Duodenal mucosa (tissue), 2 donors: ENCODE results near the gene ARHGAP9.

Experiments used
- H3K27ac ChIP-seq: one replicate; pipeline ENCODE4 v1.7.0; 2013; ENCODE audit warnings: low read depth, low read length
- H3K27me3 ChIP-seq, 2 donors: one replicate each; pipeline ENCODE4 v1.7.0; 2013; ENCODE audit warnings: low read length in 2 of 2, control low read depth in 1 of 2; ENCODE audit not compliant: insufficient read depth in 2 of 2, control insufficient read depth in 1 of 2
- H3K36me3 ChIP-seq, 2 donors: one replicate each; pipeline ENCODE4 v1.7.0; 2013; ENCODE audit warnings: low read length in 2 of 2, control low read depth in 1 of 2; ENCODE audit not compliant: insufficient read depth in 2 of 2, control insufficient read depth in 1 of 2
- H3K4me1 ChIP-seq, 2 donors: one replicate each; pipeline ENCODE4 v1.7.0; 2013; ENCODE audit warnings: low read length in 2 of 2, control low read depth in 1 of 2; ENCODE audit not compliant: insufficient read depth in 2 of 2, control insufficient read depth in 1 of 2
- H3K4me3 ChIP-seq, 2 donors: one replicate each; pipeline ENCODE4 v1.7.0; 2013; ENCODE audit warnings: low read length in 2 of 2, low read depth in 1 of 2
- H3K9ac ChIP-seq, 2 donors: one replicate each; pipeline ENCODE4 v1.7.0; 2013; ENCODE audit warnings: low read length in 2 of 2, low read depth in 1 of 2
- H3K9me3 ChIP-seq, 2 donors: one replicate each; pipeline ENCODE4 v1.7.0; 2013; ENCODE audit warnings: low read length in 2 of 2, control low read depth in 1 of 2; ENCODE audit not compliant: control insufficient read depth in 1 of 2

ARHGAP9 gene

DNA sequence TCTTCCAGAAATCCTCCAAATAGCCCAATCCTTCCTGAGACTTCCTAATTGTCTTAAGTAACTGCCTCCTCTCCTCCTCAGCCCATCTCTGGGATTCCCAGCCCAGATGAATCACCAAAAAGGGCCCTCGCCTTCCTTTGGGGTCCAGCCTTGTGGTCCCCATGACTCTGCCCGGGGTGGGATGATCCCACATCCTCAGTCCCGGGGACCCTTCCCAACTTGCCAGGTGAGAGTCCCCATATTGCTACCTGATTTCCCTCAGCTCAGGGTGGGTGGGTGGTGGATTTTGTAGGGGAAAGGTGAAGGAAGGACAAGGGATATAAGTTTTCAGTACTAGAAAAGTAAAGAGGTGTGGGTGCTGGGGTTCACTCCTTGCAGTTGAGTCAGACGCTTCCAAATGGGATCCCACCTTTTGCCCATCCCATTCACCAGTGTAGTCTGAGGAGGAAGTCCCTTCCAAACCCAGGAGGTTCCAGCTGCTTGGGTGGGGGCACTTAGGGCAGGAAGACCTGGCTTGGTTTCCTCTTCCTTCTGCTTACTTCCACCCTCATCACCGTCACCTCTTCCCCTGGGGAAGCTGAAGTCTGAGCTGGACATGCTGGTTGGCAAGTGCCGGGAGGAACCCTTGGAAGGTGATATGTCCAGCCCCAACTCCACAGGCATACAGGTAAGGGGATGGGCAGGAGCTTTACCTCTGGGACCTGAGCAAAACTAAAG lies 14.5 kb downstream of the ARHGAP9 start:
- Histone ChIP-seq H3K27me3 (peaks cover 5 to 12% of the 10 kb centered on the region in 2 donors), H3K4me1 (peaks cover 16 to 25% of the 10 kb centered on the region in 2 donors), H3K9me3 (no peaks in the 10 kb centered on the region), H3K27ac (no peak overlapping the region), H3K9ac (no peak overlapping the region), H3K4me3 (no peak overlapping the region), H3K36me3 (peaks cover 0 to 7% of the 10 kb centered on the region in 2 donors)

DNA sequence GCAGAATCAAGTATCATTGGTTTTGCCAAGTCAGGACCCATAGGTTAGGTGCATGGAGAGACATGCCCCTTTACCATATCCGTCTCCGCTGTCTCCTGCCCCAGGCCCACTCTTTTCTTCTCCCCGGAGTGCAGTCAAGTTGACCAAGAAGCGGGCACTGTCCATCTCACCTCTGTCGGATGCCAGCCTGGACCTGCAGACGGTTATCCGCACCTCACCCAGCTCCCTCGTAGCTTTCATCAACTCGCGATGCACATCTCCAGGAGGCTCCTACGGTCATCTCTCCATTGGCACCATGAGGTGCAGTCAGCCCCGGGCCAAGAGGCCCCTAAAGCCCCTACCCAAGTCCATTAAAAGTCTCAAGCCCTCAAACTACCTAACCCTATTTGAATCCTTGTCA lies 15.1 kb downstream of the ARHGAP9 start:
- H3K36me3 ChIP-seq = peaks cover 0 to 5% of the 10 kb centered on the region in 2 donors
- peaks cover 5 to 13% of the 10 kb centered on the region in 2 donors for H3K27me3 ChIP-seq
- H3K9ac ChIP-seq = no peak overlapping the region
- H3K9me3 ChIP-seq = no peaks in the 10 kb centered on the region
- H3K27ac ChIP-seq = no peak overlapping the region
- no peak overlapping the region for H3K4me3 ChIP-seq
- H3K4me1 ChIP-seq = peaks cover 9 to 21% of the 10 kb centered on the region in 2 donors

DNA sequence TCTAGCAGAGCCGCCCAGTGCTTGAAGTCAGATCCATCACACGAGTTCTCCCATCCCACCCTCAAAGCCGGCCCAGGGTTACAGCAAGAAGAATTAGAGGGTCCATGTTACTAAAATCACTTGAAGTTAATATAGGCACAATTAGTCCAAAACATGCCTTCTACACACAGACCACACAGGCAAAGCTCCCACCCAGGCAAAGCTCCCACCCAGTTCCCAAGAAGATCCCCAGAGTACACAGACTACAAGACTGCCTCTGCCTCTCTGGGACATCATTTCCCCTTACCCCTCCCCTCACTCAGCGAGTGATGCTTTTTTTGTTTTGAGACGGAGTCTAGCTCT lies 16.8 kb downstream of the ARHGAP9 start:
- Histone ChIP-seq H3K27ac (no peak overlapping the region), H3K36me3 (no peaks in the 10 kb centered on the region), H3K9me3 (no peaks in the 10 kb centered on the region), H3K4me3 (peak overlapping the region; percentile 79 to 85), H3K4me1 (peaks cover 11 to 30% of the 10 kb centered on the region in 2 donors), H3K27me3 (peaks cover 5 to 13% of the 10 kb centered on the region in 2 donors), H3K9ac (peak overlapping the region in 1 of 2 donors; percentile 63)

DNA sequence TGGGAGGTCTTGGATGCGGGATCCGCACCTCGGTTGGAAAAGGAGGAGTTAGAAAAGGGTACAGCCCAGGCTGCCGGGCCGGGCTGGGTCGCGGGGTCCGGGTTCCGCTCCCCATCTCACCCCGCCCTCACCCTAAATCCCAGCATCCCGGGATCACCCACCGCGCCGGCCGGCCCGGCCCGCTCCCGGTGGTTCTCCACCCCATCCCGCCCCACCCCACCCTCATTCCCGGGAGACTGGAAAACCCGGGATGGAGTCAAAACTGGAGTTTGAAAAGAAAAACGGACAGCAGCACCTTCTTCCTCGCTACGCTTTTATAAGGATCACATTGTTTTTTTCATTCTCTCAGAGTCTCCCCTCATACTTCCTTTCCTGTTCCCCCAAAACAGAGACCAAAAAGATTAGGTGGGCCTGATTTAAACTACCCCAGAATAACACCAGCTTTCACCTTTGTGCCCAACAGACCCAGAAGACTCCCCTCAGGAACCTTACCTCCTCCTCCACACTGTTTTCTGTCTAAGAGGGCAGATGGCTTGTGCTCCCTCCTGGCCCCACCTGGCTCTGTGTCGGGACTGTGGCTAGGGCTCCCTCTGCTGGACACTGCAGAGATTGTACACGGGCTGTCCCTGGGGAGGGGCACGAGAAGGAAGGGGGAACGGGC lies 17.3 kb downstream of the ARHGAP9 start:
- peak overlapping the region; percentile 38 to 63 for H3K9ac ChIP-seq
- H3K36me3 ChIP-seq = no peaks in the 10 kb centered on the region
- peak overlapping the region; percentile 73 for H3K27ac ChIP-seq
- peaks cover 5 to 13% of the 10 kb centered on the region in 2 donors for H3K27me3 ChIP-seq
- H3K4me1 ChIP-seq = peaks cover 11 to 30% of the 10 kb centered on the region in 2 donors
- peak overlapping the region; percentile 79 to 85 for H3K4me3 ChIP-seq
- H3K9me3 ChIP-seq = no peaks in the 10 kb centered on the region

DNA sequence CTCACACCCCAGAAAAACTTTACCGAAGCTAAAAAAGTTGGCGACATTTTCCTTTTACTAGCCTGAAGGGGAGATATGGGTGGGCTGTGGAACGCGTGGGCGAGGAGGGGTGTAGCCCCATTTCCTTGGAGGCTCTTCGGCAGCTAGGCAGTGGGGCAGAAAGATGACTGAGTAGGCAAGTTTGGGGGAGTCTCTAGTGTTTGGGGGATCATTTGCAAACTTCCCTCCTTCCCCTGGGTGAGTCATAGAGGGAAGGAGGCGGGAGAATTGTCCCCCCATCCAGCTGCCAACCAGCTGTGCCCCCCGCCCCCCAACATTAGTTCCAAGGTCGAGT lies 17.8 kb downstream of the ARHGAP9 start:
- peak overlapping the region; percentile 79 to 85 for H3K4me3 ChIP-seq
- peaks cover 5 to 13% of the 10 kb centered on the region in 2 donors for H3K27me3 ChIP-seq
- peak overlapping the region; percentile 62 to 64 for H3K9ac ChIP-seq
- H3K27ac ChIP-seq = peak overlapping the region; percentile 48
- no peaks in the 10 kb centered on the region for H3K9me3 ChIP-seq
- H3K4me1 ChIP-seq = peaks cover 11 to 30% of the 10 kb centered on the region in 2 donors
- no peaks in the 10 kb centered on the region for H3K36me3 ChIP-seq

DNA sequence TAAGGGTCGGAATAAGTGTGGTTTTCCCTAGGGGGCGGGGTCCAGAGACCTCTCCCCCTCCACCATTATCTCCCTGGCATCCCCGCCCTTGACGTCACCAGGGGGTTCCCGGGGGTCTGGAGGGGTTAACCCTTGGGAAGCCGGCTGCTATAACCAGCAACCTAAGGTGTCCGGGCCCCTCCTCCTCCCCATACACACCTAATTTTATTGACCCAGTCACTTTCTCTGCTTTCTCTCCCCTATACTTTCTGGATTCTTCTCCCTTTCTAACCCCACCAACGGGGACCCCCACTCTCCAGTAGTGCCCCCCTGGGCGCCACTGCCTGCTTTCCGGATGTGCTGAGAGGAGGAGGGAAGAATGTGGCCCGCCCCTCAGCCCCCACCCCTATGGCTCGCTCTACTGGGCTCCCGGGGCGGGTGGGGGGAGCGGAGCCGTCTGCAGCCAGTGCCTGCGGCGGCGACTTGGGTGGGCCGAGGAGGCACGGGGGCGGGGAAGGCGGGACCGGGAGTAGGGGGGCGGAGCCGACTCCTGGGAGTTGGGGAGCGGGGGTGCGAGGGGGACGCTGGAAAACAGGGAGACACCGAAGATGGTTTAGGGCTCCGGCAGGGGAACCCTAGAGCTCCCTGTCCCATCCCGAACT lies 18.3 kb downstream of the ARHGAP9 start:
- H3K4me3 ChIP-seq = peak overlapping the region; percentile 79 to 85
- H3K36me3 ChIP-seq = no peaks in the 10 kb centered on the region
- peak overlapping the region; percentile 48 for H3K27ac ChIP-seq
- H3K9ac ChIP-seq = peak overlapping the region; percentile 62 to 64
- peaks cover 11 to 30% of the 10 kb centered on the region in 2 donors for H3K4me1 ChIP-seq
- H3K9me3 ChIP-seq = no peaks in the 10 kb centered on the region
- H3K27me3 ChIP-seq = peaks cover 5 to 13% of the 10 kb centered on the region in 2 donors

DNA sequence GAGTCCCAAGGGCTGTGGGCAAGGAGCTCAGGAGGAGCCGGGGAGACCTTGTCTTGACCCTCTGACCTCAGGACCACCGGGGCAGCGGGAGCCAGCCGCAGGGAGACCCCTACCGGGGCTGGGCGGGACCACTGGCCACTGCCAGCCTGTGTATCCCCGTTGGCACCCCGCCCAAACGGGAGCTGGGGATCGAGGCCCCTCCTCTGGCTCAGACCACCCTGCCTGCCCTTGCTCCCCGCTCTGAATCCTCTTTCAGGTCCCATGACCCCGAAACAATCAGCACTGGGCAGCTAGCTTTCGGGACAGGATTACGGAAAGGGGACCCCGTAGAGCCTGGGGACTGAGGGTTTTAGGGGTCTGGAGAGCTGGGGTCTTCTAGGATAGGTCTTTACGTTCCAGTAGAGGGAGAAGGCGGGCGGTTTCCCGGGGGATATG lies 18.8 kb downstream of the ARHGAP9 start:
- peak overlapping the region; percentile 0 for H3K27ac ChIP-seq
- no peaks in the 10 kb centered on the region for H3K36me3 ChIP-seq
- H3K4me1 ChIP-seq = peaks cover 15 to 33% of the 10 kb centered on the region in 2 donors
- H3K9ac ChIP-seq = peak overlapping the region; percentile 38 to 52
- no peaks in the 10 kb centered on the region for H3K9me3 ChIP-seq
- peaks cover 5 to 13% of the 10 kb centered on the region in 2 donors for H3K27me3 ChIP-seq
- H3K4me3 ChIP-seq = peak overlapping the region; percentile 62 to 85

DNA sequence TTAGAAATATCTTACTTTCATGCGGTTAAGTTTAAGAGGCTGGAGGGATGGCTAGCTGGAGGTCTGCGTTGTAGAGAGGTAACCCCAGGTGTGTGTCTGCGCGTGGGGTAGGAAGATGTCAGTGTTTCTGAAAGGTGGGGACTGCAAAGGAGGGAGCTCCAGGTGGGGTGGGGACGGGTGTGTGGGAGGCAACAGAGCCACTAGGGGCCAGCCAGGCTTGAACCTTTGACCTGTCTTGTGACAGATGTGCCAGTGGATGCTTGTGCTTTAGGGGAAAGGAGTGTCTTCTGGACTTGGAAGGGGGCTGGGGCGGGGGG lies 19.2 kb downstream of the ARHGAP9 start:
- peak overlapping the region; percentile 12 to 62 for H3K4me3 ChIP-seq
- H3K9ac ChIP-seq = no peak overlapping the region
- no peaks in the 10 kb centered on the region for H3K36me3 ChIP-seq
- no peak overlapping the region for H3K27ac ChIP-seq
- H3K9me3 ChIP-seq = no peaks in the 10 kb centered on the region
- H3K27me3 ChIP-seq = peaks cover 5 to 13% of the 10 kb centered on the region in 2 donors
- H3K4me1 ChIP-seq = peaks cover 19 to 37% of the 10 kb centered on the region in 2 donors

DNA sequence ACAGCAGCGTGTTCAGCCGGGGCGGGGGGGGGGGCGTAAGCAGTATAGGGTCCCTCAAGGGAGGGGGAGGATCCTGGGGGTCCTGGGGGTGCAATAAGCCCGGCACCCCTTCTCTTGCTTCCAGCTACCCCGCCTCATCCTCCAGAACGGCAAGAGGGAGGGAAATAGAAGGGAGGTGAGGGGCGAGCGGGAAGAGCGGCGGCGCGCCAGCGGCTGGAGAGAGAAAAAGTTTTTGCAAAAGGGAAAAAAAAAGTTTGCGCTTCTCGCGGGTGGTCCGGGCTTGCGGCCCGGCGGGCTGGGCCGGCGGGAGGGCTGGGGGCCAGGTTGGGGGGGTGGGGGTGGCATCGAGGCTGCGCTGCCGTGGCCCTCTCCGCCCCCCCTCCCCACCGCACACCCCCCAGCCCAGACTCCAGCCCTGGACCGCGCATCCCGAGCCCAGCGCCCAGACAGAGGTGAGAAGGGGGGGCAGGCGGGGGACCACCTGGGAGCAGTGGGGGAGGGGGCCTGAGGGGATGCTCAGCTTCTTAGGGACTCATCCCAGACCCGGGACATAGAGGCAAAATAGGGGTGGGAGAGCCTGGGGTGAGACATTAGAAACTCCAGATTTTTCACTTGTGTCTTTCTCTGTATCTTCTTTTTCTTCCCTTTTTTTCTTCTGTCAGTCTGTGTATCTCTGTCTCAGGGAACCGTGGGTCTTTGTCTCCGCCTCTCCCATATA lies 19.8 kb downstream of the ARHGAP9 start, which contains the start of gene GLI1:
GLI1 (plus strand) TSS at position 36 of the 718 bp plus-strand sequence. CDS start 3,907 bp downstream, outside the sequence.
- Histone ChIP-seq H3K27ac (peak within 1 kb of the TSS; percentile 30), H3K9me3 (no peaks in the 10 kb centered on the region), H3K9ac (peak within 1 kb of the TSS; percentile 71 to 91), H3K4me1 (peaks cover 19 to 40% of the 10 kb centered on the region in 2 donors), H3K36me3 (no peaks in the 10 kb centered on the region), H3K4me3 (peak within 1 kb of the TSS; percentile 93 to 96), H3K27me3 (peaks cover 5 to 13% of the 10 kb centered on the region in 2 donors)
